ENCODE measurements around the gene COA5.

DNA sequence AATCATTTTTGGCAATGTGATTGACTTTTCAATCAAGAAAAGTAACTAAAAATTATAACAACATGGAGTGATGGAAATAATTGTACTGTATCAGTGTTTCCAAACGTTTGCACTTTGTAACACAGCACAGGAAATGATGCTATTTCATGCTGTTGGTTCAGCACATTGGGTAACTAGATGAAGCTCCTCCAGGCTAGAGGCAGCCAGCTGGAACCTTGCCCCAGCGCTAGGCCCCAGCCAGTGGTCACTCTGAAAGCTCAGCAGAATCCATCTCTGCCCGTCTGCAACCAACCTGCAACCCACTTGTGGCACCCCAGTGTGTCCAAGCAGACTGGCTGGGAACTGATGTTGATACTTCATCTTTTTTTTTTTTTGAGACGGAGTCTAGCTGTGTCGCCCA, 15.3 kb upstream of the COA5 start:
- TF ChIP-seq EZH2phosphoT487 (IDR thresholded peaks at IDR 0.05; ENCODE audit: low read depth, severe bottlenecking, unreplicated experiment) (no peak), EZH2 (IDR thresholded peaks at IDR 0.05; ENCODE audit: borderline replicate concordance) (no peak)
- TF ChIP-seq, protein P1, sequence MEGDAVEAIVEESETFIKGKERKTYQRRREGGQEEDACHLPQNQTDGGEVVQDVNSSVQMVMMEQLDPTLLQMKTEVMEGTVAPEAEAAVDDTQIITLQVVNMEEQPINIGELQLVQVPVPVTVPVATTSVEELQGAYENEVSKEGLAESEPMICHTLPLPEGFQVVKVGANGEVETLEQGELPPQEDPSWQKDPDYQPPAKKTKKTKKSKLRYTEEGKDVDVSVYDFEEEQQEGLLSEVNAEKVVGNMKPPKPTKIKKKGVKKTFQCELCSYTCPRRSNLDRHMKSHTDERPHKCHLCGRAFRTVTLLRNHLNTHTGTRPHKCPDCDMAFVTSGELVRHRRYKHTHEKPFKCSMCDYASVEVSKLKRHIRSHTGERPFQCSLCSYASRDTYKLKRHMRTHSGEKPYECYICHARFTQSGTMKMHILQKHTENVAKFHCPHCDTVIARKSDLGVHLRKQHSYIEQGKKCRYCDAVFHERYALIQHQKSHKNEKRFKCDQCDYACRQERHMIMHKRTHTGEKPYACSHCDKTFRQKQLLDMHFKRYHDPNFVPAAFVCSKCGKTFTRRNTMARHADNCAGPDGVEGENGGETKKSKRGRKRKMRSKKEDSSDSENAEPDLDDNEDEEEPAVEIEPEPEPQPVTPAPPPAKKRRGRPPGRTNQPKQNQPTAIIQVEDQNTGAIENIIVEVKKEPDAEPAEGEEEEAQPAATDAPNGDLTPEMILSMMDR (IDR thresholded peaks at IDR 0.05; ENCODE audit: poor library complexity) = no peak
